GM18502 (cell line): ENCODE measurements around the gene RBM39.
"Not testable (repeated sequence)": the region's sequence is repeated elsewhere in the genome, so short reads cannot be mapped to it uniquely, and the experiment has no call there.

ENCODE experiments used
- ATAC-seq: cut with Tn5 transposase; IDR thresholded peaks from one replicate; pipeline ENCODE4 v1.9.1; 2021; ENCODE audit warnings: mild to moderate bottlenecking; ENCODE audit not compliant: unreplicated experiment, poor library complexity

The RBM39 gene

DNA sequence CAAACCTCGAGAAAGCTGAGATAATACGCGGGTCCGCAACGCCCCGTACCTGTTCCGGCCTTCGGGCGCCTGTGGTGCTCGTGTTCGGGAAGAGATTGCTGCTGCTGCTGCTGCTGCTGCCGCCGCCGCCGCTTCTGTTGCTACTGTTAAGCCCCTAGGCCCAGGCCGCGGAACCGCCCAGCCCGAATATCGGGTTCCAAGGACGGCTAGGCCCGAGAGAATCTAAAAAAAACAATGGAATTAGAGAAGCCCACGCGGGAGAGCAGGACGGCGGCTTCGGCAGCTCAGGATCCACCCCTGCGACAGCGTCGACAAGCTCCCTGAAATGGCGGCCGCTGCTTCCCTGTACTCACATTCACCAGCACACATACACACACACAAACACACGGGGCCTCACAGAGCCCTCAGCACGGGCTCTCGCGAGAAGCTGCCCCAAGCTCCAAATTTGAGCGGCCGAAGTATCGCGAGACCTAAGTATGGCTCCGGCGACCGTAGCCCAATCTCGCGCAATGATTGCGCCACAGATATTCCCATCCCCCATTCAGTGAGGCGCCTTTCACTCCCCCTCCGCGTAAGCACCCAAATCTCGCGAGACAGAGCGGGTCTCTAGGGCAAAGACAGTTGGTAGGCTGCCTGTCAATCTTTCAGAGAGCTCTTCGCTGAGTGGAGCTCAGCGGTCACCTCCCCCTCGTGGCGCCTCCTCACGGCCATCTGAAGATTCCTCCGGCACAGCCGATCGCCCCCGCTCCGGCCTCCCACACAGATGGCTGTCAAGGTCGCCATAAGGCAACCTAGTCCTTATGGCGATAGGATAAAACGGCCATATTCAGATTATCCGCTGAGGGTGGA is at the start of gene RBM39:
Gene RBM39, minus strand, starts transcription at position 369 of the 849 bp plus-strand sequence. CDS start 1,386 bp downstream, outside the sequence.
- ATAC-seq = peak; percentile 84

- no peak for ATAC-seq
Observed at GRCh38 chr20:35791821-35792220, 49.8 kb upstream of the RBM39 start.

- no peak for ATAC-seq
Observed at GRCh38 chr20:35791097-35791496, 49.0 kb upstream of the RBM39 start.

DNA sequence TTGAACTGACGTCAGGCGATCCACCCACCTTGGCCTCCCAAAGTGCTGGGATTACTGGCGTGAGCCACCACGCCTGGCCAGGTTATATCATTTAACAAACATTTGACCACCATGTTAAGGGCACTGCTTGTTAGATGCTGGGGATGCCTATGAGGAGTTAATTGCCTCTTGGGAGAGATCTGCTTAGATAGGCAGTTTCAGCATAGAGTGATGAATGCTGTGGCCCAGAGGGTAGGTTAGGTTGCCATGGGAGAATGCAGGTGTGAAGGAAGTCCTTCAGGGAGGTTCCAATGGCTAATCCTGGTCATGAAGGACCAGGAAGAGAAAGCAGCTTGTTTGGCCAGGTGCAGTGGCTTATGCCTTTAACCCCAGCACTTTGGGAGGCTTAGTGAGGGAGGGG is 46.7 kb upstream of the RBM39 start:
- ATAC-seq = no peak

GRCh38 chr20:35785541-35785940 is 43.5 kb upstream of the RBM39 start:
- ATAC-seq = not testable (repeated sequence)

DNA sequence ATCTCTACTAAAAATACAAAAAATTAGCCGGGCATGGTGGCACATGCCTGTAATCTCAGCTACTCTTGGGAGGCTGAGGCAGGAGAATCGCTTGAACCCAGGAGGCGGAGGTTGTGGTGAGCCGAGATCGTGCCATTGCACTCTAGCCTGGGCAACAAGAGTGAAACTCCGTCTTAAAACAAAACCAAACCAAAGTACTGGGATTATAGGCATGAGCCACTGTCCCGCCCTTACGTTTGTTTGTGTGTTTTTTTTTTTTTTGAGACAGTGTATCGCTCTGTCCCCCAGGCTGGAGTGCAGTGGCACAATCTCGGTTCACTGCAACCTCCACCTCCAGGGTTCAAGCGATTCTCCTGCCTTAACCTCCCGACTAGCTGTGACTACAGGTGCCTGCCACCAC is 41.8 kb upstream of the RBM39 start:
- ATAC-seq = not testable (repeated sequence)

DNA sequence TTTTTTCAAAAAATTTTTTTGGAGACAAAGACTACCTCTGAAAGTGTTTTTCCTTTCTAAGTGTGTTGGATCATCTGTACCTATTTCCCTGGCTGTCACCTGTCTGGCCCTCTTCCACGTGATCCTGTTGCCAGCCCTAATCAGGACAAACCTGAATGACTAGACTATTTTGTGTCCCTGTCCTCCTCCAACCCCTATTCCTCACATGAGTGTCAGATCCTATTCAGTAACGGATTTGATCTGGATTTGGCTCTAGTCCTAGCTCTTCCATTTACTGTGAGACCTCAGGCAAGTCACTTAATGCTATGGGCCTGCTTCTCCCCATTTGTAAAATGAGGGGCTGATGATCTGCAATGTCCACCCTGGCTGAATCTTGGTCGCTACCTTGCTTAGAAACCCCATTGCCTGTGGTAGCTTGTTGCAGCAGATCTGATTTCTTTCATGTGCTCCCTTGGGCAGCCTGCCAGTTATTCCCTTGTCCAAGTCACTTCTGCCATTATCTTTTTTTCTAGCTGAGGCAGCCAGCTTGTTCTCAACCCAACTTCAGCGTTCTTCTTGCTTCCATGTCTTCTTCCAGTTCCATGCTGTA is 34.5 kb upstream of the RBM39 start:
- ATAC-seq = no peak

DNA sequence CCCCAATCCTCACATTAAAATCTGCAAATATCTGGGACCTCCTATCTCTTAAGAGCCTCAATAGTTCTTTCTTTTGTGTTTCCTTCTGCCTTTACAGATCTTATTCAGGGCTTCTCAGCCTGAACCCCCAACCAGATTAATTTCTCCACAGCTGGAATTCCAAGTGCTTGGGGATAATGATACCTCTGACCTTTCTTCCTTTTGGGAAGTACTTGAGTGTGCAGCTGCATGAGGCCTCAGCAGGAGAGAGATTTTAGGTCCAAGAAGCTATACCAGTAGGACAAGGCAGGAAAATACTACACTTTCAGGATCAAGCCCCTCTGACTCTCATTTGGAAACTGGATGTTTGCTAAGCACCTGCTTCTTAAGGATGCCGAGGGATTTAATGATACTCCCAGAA is 32.3 kb upstream of the RBM39 start:
- no peak for ATAC-seq

DNA sequence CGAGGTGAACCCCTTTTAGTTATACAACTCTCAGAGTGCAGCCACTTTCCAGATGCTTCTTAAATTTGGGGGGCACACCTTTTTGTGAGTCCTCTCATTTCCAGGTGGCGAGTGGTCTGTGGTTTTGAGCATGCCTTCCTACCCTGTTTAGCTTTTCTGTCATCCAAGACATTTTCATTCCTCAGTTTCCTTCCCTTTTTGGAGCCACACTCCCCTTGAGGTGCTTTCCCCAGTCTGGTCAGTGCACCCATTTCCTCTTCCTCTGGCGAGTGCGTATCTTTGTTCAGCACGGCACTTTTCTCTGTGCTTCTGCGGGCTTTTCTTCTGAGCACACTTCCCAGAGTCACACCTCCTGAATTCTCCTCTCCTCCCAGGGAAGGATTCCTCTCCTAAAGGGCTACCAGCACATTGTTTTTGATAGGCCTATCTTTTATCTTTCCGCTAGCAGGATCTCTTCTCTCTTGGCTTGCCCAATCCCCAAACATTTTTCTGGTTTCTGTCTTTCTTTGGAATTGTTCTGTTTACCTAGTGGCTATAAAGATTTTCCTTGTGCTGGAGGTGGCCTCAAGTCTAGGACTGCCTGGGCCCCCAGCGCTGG is 31.2 kb upstream of the RBM39 start:
- no peak for ATAC-seq

DNA sequence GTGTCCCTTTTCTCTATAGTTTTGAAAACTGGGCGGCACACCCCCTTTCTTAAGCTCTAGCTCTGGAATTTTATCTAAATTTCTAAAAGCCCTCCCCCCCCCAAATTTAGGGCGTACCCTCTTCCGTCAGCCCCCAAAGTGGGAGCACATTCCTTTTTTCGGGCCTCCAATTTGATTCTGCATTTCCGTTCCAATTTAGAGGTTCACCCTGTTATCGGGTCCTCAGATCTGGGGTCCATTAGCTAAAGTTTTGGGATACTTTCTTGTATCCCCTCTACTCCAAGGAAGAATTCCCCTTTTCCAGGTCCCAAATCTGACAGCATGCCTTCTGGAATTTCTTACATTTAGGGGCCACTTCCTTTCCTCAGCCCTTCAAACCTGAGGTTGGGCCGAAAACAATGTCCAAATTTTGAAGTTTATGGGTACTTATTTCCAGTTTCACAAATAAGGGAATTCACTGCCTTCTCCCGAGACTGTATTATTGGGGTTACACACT is 30.6 kb upstream of the RBM39 start:
- ATAC-seq = no peak

DNA sequence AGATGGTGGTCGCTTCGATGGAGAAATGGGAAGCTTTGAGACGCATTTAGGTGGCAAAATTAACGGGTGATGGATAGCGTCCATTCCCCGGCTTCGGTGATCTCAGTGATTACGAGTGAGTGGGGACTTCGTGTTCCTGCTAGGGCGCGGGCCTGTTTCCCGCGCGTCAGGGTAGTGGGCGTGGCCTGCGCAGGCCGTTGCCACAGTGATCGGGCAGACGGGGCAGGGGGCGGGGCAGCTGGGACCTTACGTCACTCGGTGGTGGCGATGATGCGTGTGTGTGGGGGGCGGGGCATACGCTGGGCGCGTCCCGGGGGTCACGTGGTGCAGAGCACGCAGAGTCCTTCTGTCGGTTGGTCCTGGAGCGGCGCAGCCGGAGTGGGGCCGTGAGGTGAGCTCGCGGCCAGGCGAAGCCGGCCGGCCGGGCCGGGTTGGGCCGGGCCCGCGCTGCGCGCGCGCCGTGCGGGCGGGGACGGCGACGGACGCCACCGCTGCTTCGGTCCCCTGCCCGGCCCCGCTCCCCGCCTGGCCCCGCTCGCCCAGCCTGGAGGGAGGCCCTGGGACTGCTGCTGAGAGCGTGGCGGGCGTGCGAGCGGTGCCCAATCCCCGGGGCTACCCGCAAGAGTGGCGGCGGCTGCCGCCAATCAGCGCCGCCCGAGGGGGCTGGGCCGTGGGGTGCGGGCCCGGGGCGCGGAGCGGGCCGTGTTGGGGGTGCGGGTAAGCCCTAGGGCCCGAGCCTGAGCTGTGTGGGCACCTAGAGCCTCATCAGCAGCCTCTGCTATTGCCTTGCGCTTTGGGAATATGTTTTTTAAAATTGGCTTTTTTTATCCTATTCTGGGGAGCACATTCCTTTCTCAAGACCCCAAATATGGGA is 29.9 kb upstream of the RBM39 start, which contains the start of gene PHF20:
Gene PHF20, plus strand, starts transcription at position 327 of the 874 bp plus-strand sequence. CDS start 29,508 bp downstream, outside the sequence.
- ATAC-seq = peak; percentile 85

GRCh38 chr20:35771367-35771688 is 29.3 kb upstream of the RBM39 start:
- ATAC-seq = no peak

GRCh38 chr20:35768731-35769664 is 26.9 kb upstream of the RBM39 start:
- ATAC-seq = no peak

DNA sequence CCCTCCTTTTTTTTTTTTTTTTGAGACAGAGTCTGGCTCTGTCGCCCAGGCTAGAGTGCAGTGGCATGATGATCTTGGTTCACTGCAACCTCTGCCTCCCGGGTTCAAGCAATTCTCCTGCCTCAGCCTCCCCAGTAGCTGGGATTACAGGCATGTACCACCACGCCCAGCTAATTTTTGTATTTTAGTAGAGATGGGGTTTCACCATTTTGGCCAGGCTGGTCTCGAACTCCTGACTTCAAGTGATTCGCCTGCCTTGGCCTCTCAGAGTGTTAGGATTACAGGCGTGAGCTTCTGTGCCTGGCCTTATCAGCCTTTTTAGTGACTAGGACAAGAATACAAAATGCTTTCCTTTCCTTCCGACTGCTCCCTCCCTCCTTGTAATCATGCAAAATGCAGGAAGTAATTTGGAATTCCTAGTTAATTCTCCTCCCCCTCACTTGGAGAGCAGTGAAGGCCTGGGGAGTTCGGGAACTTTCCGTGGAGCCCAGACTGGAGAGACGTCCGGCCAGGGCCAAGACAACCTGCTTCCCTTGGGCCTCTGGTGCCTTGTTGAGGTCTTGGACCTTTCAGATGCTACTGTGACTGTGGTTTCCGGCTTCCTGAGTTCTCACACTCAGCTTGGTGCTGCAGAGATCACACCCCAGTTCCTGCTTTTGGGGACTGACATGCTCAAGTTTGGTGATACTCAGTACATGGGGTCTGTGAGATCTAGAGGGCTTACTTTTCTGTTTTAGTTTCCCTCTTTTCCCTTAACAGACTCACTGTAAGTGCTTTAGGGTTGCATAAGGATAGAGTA is 25.8 kb upstream of the RBM39 start:
- ATAC-seq = peak; percentile 64

DNA sequence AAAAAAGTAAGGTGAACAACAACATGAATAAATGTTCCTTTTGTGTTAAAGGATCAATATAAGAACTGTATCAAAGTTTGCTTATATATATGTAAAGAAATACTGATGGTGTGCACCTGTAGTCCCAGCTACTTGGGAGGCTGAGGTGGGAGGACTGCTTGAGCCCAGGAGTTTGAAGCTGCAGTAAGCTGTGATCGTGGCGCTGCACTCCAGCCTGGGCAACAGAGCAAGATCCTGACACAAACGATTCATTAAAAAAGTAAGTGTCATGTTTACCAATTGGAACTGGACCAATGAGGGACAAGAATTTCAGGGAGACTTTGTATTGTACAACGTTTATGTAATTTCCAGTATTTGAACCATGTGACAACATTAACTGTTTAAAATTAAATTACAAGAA is 24.8 kb upstream of the RBM39 start:
- no peak for ATAC-seq

GRCh38 chr20:35764936-35765335 is 22.9 kb upstream of the RBM39 start:
- not testable (repeated sequence) for ATAC-seq

GRCh38 chr20:35762461-35762860 is 20.4 kb upstream of the RBM39 start:
- ATAC-seq = no peak

- ATAC-seq = not testable (repeated sequence)
Observed at GRCh38 chr20:35761548-35761947, 19.5 kb upstream of the RBM39 start.
